Adrenal gland (tissue), 5 donors: ENCODE results near the gene CRADD.

Experiments
- CTCF ChIP-seq, 6 experiments: fragments of 450-650 bp in 4 of 6; fragments of 200-600 bp in 2 of 6; sonication (generic) in 1 of 6; IDR thresholded peaks; 1 replicate in 5 of 6; 2 replicates in 1 of 6; pipeline versions ENCODE4 v1.5.1 to v1.8.0; 2016 to 2021; ENCODE audit warnings: antibody characterized with exemption in 6 of 6, mild to moderate bottlenecking in 2 of 6, moderate library complexity in 1 of 6
- POLR2A ChIP-seq, 2 donors: fragments of 450-650 bp; IDR thresholded peaks; one replicate each; pipeline ENCODE4 v1.6.1; 2017; ENCODE audit warnings: antibody characterized with exemption in 2 of 2, mild to moderate bottlenecking in 2 of 2, moderate library complexity in 1 of 2
- donor health status: DM: no; HTN: no; CAD: no.

GRCh38 chr12:93758801-93759373 lies 81.7 kb downstream of the CRADD start:
- TF ChIP-seq POLR2A (IDR thresholded peaks at IDR 0.05) (no peak), CTCF (IDR thresholded peaks at IDR 0.05) (no peak)
